Muscle of leg (tissue), 11 donors: ENCODE data around the gene STXBP4. TPM values are rescaled to one million over a fixed set of nuclear protein-coding genes. Genes with fewer than 3 reads are reported as not detected.

ENCODE experiments used
- DNase-seq: peaks from one replicate; pipeline ENCODE4 v3.0.0; 2013
- H3K27ac ChIP-seq: one replicate; pipeline ENCODE4 v1.5.1; 2013; ENCODE audit warnings: mild to moderate bottlenecking, low read length, control low read depth
- H3K27me3 ChIP-seq: one replicate; pipeline ENCODE4 v1.6.1; 2013; ENCODE audit warnings: low read length; ENCODE audit not compliant: control insufficient read depth, insufficient read depth
- H3K36me3 ChIP-seq: one replicate; pipeline ENCODE4 v1.6.1; 2013; ENCODE audit warnings: low read length; ENCODE audit not compliant: control insufficient read depth, insufficient read depth
- H3K4me1 ChIP-seq: one replicate; pipeline ENCODE4 v1.6.1; 2013; ENCODE audit warnings: low read length; ENCODE audit not compliant: control insufficient read depth, insufficient read depth
- H3K4me3 ChIP-seq: one replicate; pipeline ENCODE4 v1.5.1; 2013; ENCODE audit warnings: low read length, control low read depth
- H3K9me3 ChIP-seq: replicated peaks from 2 replicates; pipeline ENCODE4 v1.6.1; 2013; ENCODE audit warnings: low read depth, low read length; ENCODE audit not compliant: control insufficient read depth
- WGBS: methylation state at CpG from one replicate; pipeline ENCODE4 v1.1.5; 2013; ENCODE audit warnings: missing lambda C conversion rate; ENCODE audit not compliant: insufficient coverage; 5-methylcytosine and 5-hydroxymethylcytosine counted together
- polyA plus RNA-seq, 8 donors: library from polyadenylated mRNA; unstranded; fragments of 120-200 nt; gene quantifications; one replicate each; pipeline versions ENCODE4 v1.2.1 to v1.2.3, GENCODE V29; 2013; ENCODE audit warnings: inconsistent platforms in 1 of 8, low replicate concordance in 1 of 8; ENCODE audit not compliant: insufficient read length in 8 of 8, insufficient read depth in 1 of 8
- total RNA-seq: library from RNA; stranded (reverse); fragments of 120-200 nt; gene quantifications from one replicate; pipeline ENCODE4 v1.2.4, GENCODE V29; 2013

STXBP4 gene
- total and polyA plus RNA-seq, 9 donors: 3.0 to 10.6 (median 4.1) TPM

GRCh38 chr17:55098765-55099164 is 130.2 kb downstream of the STXBP4 start:
- Histone ChIP-seq H3K27me3 (no peaks in the 10 kb centered on the region), H3K4me3 (no peak overlapping the region), H3K9me3 (peaks cover 3% of the 10 kb centered on the region), H3K36me3 (no peaks in the 10 kb centered on the region), H3K4me1 (no peaks in the 10 kb centered on the region), H3K27ac (no peak overlapping the region)
- no CpG with 5 or more reads among the region's 1 CpG for WGBS
- DNase-seq: no peak

DNA sequence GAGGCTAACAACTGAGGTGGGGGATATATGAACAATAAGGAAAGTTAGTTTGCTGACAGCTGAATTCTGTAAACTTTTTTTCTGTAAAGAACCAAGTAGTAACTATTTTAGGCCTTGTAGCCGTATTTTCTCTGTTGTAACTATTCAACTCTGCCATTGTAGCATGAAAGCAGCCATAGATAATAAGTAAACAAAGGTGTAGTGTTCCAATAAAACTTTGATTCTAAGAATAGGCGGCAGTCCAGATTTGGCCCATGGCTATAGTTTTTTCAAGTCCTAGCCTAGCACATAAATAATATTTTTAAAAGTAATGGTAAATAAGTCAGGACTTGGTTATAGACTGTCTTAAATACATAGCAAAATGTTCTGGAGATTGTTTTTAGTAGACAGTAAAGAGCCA is 142.0 kb downstream of the STXBP4 start:
- H3K27ac ChIP-seq: no peak overlapping the region
- H3K4me1 ChIP-seq: no peaks in the 10 kb centered on the region
- no peaks in the 10 kb centered on the region for H3K36me3 ChIP-seq
- H3K4me3 ChIP-seq: no peak overlapping the region
- H3K9me3 ChIP-seq: peaks cover 5% of the 10 kb centered on the region
- no peak for DNase-seq
- H3K27me3 ChIP-seq: no peaks in the 10 kb centered on the region
- WGBS: no CpG with 5 or more reads among the region's 2 CpGs

DNA sequence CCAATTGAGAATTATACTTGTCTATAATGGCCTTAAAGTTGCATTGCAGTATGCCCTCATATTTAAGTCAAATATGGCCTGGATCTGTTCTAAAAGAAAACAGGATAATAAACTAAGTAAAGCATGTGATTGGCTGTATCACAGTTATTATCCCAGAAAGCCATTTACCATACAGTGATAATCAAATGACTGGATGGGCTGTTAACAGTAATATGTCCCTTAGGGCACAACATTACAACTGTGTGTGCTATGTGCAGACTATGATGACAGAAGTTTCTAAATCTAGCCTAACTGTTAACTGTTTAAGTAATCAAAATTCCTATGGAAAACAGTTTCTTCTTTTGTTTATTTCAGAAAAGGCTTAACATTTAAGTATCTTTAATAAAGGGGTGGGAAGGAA is 145.7 kb downstream of the STXBP4 start:
- DNase-seq: no peak
- H3K4me1 ChIP-seq: no peaks in the 10 kb centered on the region
- H3K27me3 ChIP-seq: no peaks in the 10 kb centered on the region
- H3K27ac ChIP-seq: no peak overlapping the region
- H3K9me3 ChIP-seq: no peaks in the 10 kb centered on the region
- no peak overlapping the region for H3K4me3 ChIP-seq
- no peaks in the 10 kb centered on the region for H3K36me3 ChIP-seq

- Histone ChIP-seq H3K27ac (no peak overlapping the region), H3K36me3 (no peaks in the 10 kb centered on the region)
- peak; percentile 19 for DNase-seq
Measured at GRCh38 chr17:55116440-55116914, 147.9 kb downstream of the STXBP4 start.

DNA sequence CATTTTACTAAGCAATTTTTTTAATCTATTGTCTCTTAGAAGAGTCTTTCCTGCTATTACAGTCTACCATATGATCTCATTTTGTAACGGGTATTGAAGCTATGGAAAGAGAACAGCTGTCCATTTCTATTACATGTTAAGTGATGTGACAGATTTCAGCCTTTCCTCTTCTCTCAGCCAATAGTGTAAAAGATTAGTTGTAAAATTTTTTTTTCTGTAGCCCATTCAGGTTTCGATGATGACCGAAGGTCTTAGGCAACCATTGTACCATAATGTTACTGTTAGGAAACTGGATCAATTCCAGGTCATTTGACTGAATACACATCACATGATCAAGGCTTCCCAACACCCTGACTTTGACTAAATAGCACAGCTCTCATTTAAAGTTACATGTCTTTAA is 148.6 kb downstream of the STXBP4 start:
- Histone ChIP-seq H3K36me3 (no peaks in the 10 kb centered on the region), H3K4me3 (no peak overlapping the region), H3K4me1 (no peaks in the 10 kb centered on the region), H3K27me3 (no peaks in the 10 kb centered on the region), H3K9me3 (no peaks in the 10 kb centered on the region), H3K27ac (peak overlapping the region; percentile 22)
- no CpG with 5 or more reads among the region's 3 CpGs for WGBS
- DNase-seq: peak; percentile 55

More at GRCh38 chr17:55116440-55116914, 147.9 kb downstream of the STXBP4 start:
- Histone ChIP-seq H3K9me3 (no peaks in the 10 kb centered on the region), H3K4me1 (no peaks in the 10 kb centered on the region), H3K27me3 (no peaks in the 10 kb centered on the region), H3K4me3 (no peak overlapping the region)
- no CpG with 5 or more reads among the region's 2 CpGs for WGBS

- no peaks in the 10 kb centered on the region for H3K9me3 ChIP-seq
- no peaks in the 10 kb centered on the region for H3K27me3 ChIP-seq
- no peak overlapping the region for H3K27ac ChIP-seq
- H3K4me1 ChIP-seq: no peaks in the 10 kb centered on the region
- no peak overlapping the region for H3K4me3 ChIP-seq
- no peaks in the 10 kb centered on the region for H3K36me3 ChIP-seq
- no peak for DNase-seq
Measured at GRCh38 chr17:55120651-55121050, 152.1 kb downstream of the STXBP4 start.

GRCh38 chr17:55121268-55121667 is 152.7 kb downstream of the STXBP4 start:
- no peaks in the 10 kb centered on the region for H3K4me1 ChIP-seq
- no peaks in the 10 kb centered on the region for H3K27me3 ChIP-seq
- no peaks in the 10 kb centered on the region for H3K36me3 ChIP-seq
- no peak overlapping the region for H3K27ac ChIP-seq
- DNase-seq: no peak
- no peak overlapping the region for H3K4me3 ChIP-seq
- no peaks in the 10 kb centered on the region for H3K9me3 ChIP-seq

DNA sequence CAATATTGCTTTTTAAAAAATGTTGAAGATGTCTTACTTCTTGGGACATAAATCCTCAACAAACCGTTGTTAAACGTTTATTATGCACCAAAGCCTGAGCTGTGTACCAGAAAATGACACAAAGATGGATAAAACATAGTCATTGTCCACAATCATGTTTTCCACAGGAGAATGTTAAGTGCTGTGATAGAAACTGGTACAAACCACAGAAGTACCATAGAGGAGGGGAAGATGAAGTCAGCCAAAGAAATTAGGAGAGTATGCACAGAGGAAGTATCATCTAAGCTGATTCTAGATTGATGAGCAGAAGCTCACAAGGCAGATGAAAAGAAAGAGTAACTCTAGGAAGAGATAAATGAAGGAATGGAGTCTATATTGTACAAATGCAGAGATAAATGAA is 153.5 kb downstream of the STXBP4 start:
- Histone ChIP-seq H3K4me1 (no peaks in the 10 kb centered on the region), H3K4me3 (no peak overlapping the region), H3K27me3 (no peaks in the 10 kb centered on the region), H3K9me3 (no peaks in the 10 kb centered on the region), H3K27ac (no peak overlapping the region), H3K36me3 (no peaks in the 10 kb centered on the region)
- no peak for DNase-seq
- no CpG with 5 or more reads among the region's 2 CpGs for WGBS

GRCh38 chr17:55124730-55125360 is 156.3 kb downstream of the STXBP4 start:
- H3K4me3 ChIP-seq: no peak overlapping the region
- WGBS: no CpG with 5 or more reads among the region's 3 CpGs
- no peaks in the 10 kb centered on the region for H3K27me3 ChIP-seq
- no peaks in the 10 kb centered on the region for H3K9me3 ChIP-seq
- no peaks in the 10 kb centered on the region for H3K4me1 ChIP-seq
- no peaks in the 10 kb centered on the region for H3K36me3 ChIP-seq
- no peak overlapping the region for H3K27ac ChIP-seq
- no peak for DNase-seq

DNA sequence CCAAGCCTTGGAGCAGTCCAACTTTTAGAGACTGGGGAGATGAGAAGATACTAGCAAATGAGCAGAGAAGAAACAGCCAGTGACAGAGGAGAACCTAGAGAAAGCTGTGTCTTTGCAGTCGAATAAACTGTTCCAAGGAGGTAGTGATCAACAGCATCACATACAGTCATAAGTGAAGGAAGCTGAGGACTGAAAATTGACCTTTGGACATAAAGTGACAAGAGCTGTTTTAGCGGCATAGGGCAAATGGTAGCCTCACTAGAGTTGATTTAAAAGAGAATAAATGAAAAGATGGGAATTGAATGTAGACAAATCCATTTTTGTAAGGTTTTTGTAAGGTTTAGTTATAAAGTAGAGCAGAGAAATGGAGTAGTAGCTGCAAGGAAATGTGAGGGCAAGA is 165.0 kb downstream of the STXBP4 start:
- whole genome bisulfite sequencing: 100% methylated on average over 1 of the region's 2 CpGs
- no peak overlapping the region for H3K27ac ChIP-seq
- H3K4me3 ChIP-seq: no peak overlapping the region
- no peaks in the 10 kb centered on the region for H3K36me3 ChIP-seq
- H3K4me1 ChIP-seq: no peaks in the 10 kb centered on the region
- no peak for DNase-seq
- no peaks in the 10 kb centered on the region for H3K27me3 ChIP-seq
- no peaks in the 10 kb centered on the region for H3K9me3 ChIP-seq
